KMS-11 (cell line): Measurements from ENCODE around the gene MDK.

Experiments
- H2AFZ ChIP-seq: fragments of 200-600 bp; sonication (generic); 2 replicates; pipeline ENCODE4 v1.6.1; 2016; ENCODE audit warnings: antibody characterized with exemption, mixed run types, low read depth
- H3K27ac ChIP-seq: fragments of 200-600 bp; sonication (generic); 2 replicates; pipeline ENCODE4 v1.6.1; 2016; ENCODE audit warnings: mild to moderate bottlenecking, mixed run types
- H3K27me3 ChIP-seq: fragments of 200-600 bp; sonication (generic); 2 replicates; pipeline ENCODE4 v1.6.1; 2017; ENCODE audit warnings: mild to moderate bottlenecking, low read depth, mixed run types, moderate library complexity; ENCODE audit not compliant: insufficient read depth
- H3K36me3 ChIP-seq: fragments of 200-600 bp; sonication (generic); 2 replicates; pipeline ENCODE4 v1.6.1; 2017; ENCODE audit warnings: mild to moderate bottlenecking, mixed run types; ENCODE audit not compliant: insufficient read depth
- H3K4me1 ChIP-seq: fragments of 200-600 bp; sonication (generic); 2 replicates; pipeline ENCODE4 v1.6.1; 2016; ENCODE audit warnings: mild to moderate bottlenecking, low read depth, mixed run types; ENCODE audit not compliant: poor library complexity, severe bottlenecking
- H3K4me2 ChIP-seq: fragments of 200-600 bp; sonication (generic); 2 replicates; pipeline ENCODE4 v1.7.0; 2016; ENCODE audit warnings: mild to moderate bottlenecking, mixed run types
- H3K4me3 ChIP-seq: fragments of 200-600 bp; sonication (generic); IDR thresholded peaks from 2 replicates; pipeline ENCODE4 v1.6.1; 2017; ENCODE audit warnings: low read depth, low read length, mixed read lengths; ENCODE audit not compliant: insufficient read depth
- H3K79me2 ChIP-seq: fragments of 200-600 bp; sonication (generic); 2 replicates; pipeline ENCODE4 v1.6.1; 2016; ENCODE audit warnings: low read depth, mixed run types; ENCODE audit not compliant: insufficient read depth
- H3K9ac ChIP-seq: fragments of 200-600 bp; sonication (generic); 2 replicates; pipeline ENCODE4 v1.6.1; 2016; ENCODE audit warnings: mild to moderate bottlenecking, mixed run types
- H4K20me1 ChIP-seq: fragments of 200-600 bp; sonication (generic); 2 replicates; pipeline ENCODE4 v1.6.1; 2016; ENCODE audit warnings: mild to moderate bottlenecking, mixed run types; ENCODE audit not compliant: insufficient read depth
- TF ChIP-seq, protein P1 (sequence below): fragments of 200-600 bp; sonication (generic); conservative IDR thresholded peaks from 2 replicates; pipeline ENCODE4 v1.6.1; 2017; ENCODE audit warnings: low read depth, mild to moderate bottlenecking, antibody characterized with exemption, low read length, moderate library complexity, mixed read lengths

Gene MDK

DNA sequence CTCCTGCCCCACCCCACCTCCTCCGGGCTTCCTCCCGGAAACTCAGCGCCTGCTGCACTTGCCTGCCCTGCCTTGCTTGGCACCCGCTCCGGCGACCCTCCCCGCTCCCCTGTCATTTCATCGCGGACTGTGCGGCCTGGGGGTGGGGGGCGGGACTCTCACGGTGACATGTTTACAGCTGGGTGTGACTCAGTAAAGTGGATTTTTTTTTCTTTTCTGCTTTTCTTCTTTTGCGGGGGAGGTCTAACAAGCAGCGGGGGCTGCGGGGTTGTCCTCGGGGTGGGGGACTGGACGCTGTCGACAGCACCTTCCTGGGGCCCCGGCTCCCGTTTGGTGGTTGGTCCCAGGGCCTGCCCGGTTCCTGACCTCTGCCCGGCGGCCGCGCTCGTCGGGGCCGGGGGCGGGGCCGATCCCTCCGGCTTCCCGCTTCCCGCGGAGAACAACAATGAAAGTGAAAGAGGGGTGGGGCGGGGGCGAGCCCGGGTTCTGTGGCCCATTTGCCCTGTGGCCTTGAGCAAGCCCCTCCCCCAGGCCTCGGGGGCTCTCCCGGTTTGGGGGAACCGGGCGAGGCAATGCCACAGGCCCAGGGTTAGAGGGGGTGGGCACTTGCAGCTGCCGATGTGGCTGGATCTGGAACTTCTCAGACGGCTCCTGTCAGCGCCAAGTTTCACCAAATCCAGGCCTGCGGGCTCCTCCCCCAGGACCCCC, 975 bp upstream of the MDK start:
- Histone ChIP-seq H3K36me3 (no peaks in the 10 kb centered on the region), H3K4me3 (no peak overlapping the region), H3K27ac (no peak overlapping the region), H3K4me1 (peaks cover 9% of the 10 kb centered on the region), H2AFZ (no peak overlapping the region), H4K20me1 (no peaks in the 10 kb centered on the region), H3K79me2 (no peaks in the 10 kb centered on the region), H3K4me2 (peak overlapping the region; percentile 100), H3K9ac (peak overlapping the region; percentile 32; the same call in 1 of the 2 replicates), H3K27me3 (peaks cover 15% of the 10 kb centered on the region)
- TF ChIP-seq, protein P1, sequence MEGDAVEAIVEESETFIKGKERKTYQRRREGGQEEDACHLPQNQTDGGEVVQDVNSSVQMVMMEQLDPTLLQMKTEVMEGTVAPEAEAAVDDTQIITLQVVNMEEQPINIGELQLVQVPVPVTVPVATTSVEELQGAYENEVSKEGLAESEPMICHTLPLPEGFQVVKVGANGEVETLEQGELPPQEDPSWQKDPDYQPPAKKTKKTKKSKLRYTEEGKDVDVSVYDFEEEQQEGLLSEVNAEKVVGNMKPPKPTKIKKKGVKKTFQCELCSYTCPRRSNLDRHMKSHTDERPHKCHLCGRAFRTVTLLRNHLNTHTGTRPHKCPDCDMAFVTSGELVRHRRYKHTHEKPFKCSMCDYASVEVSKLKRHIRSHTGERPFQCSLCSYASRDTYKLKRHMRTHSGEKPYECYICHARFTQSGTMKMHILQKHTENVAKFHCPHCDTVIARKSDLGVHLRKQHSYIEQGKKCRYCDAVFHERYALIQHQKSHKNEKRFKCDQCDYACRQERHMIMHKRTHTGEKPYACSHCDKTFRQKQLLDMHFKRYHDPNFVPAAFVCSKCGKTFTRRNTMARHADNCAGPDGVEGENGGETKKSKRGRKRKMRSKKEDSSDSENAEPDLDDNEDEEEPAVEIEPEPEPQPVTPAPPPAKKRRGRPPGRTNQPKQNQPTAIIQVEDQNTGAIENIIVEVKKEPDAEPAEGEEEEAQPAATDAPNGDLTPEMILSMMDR = no peak

DNA sequence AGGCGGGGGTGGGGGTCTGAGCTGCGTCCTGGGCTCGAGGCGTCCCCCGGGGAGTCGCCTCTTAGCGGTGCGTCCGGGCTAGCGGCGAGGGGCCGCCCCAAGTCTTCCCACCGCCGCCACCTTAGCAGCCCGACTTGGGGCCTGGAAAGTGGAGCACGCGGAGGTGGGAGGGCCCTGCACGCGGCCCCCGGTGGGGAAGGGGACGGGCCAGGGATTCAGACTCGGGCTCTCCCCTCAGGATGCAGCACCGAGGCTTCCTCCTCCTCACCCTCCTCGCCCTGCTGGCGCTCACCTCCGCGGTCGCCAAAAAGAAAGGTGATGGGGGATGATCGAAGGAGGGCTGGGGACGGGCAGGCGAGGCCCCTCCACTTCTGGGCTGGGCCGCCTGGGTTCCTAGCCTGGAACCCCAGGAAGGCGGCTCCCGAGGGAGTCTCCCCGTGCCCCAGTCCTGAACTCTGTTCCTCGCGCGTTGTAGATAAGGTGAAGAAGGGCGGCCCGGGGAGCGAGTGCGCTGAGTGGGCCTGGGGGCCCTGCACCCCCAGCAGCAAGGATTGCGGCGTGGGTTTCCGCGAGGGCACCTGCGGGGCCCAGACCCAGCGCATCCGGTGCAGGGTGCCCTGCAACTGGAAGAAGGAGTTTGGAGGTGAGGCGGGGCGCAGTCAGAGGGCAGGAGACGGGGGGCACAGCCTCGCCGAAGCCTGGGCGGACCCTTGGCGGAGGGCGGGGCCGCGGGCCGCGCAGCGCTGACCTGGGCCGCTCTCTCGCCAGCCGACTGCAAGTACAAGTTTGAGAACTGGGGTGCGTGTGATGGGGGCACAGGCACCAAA, 563 bp downstream of the MDK start:
- Histone ChIP-seq H4K20me1 (no peaks in the 10 kb centered on the region), H3K4me3 (no peak overlapping the region), H3K4me2 (peak overlapping the region; percentile 38; the same call in 1 of the 2 replicates), H2AFZ (peak overlapping the region; percentile 18; the same call in 1 of the 2 replicates), H3K27me3 (peaks cover 18% of the 10 kb centered on the region), H3K4me1 (peaks cover 9% of the 10 kb centered on the region), H3K36me3 (no peaks in the 10 kb centered on the region), H3K27ac (no peak overlapping the region), H3K79me2 (no peaks in the 10 kb centered on the region), H3K9ac (no peak overlapping the region)
- TF ChIP-seq, protein P1 = no peak

DNA sequence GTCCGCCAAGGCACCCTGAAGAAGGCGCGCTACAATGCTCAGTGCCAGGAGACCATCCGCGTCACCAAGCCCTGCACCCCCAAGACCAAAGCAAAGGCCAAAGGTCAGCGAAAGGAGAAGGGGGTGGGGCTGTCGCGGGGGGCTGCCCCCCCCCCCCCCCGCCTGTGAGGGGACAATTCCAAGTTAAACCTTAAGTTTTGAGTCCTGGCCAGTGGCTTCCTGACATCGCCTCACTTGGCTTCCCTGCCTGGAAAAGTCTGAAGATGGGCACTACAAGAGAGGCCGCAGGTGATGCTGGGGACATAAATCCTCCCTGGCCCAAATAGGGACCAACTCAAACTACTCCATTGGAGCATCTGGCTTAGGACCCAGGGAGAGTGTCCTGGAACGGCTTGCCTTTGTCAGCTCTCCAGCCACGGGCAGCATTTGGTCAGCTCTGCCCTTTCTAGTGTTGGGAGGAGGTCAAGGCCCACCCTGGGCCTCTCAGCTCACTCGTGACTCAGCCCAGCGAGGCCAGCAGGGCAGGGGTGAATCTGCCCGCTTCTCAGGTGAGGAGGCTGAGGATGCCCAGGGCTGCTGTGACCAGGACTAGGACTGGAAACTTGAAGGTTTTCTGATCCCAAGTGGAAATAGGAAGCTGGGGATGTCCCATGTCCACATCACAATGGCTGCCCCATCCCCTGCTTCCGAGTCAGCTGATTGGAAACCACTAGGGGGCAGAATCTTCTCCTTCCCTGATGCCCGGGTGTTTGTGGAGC, 1.4 kb downstream of the MDK start:
- Histone ChIP-seq H4K20me1 (no peaks in the 10 kb centered on the region), H3K4me2 (no peak overlapping the region), H3K27me3 (peaks cover 24% of the 10 kb centered on the region), H3K27ac (no peak overlapping the region), H3K79me2 (no peaks in the 10 kb centered on the region), H3K9ac (no peak overlapping the region), H2AFZ (no peak overlapping the region), H3K4me1 (peaks cover 9% of the 10 kb centered on the region), H3K36me3 (no peaks in the 10 kb centered on the region), H3K4me3 (no peak overlapping the region)
- TF ChIP-seq, protein P1 = peak; percentile 24; the same call in 1 of the 2 replicates

DNA sequence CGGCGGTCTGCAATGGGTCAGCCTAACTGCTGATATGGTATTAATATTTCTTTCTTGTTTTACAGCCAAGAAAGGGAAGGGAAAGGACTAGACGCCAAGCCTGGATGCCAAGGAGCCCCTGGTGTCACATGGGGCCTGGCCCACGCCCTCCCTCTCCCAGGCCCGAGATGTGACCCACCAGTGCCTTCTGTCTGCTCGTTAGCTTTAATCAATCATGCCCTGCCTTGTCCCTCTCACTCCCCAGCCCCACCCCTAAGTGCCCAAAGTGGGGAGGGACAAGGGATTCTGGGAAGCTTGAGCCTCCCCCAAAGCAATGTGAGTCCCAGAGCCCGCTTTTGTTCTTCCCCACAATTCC, 1.9 kb downstream of the MDK start:
- TF ChIP-seq, protein P1 = 0 out of 2 replicates have a peak, but pooled peaks have one; percentile 7
- Histone ChIP-seq H3K27me3 (peaks cover 29% of the 10 kb centered on the region), H3K4me3 (no peak overlapping the region), H2AFZ (no peak overlapping the region), H3K36me3 (no peaks in the 10 kb centered on the region), H4K20me1 (no peaks in the 10 kb centered on the region), H3K9ac (no peak overlapping the region), H3K79me2 (no peaks in the 10 kb centered on the region), H3K4me2 (no peak overlapping the region), H3K4me1 (peaks cover 9% of the 10 kb centered on the region), H3K27ac (no peak overlapping the region)
